Measurements from ENCODE around the gene GPR132. TPM values are rescaled to one million over a fixed set of nuclear protein-coding genes. Genes with fewer than 3 reads are reported as not detected.

GPR132 gene
- total and polyA plus RNA-seq, 7 donors, result 0.60 to 8.4 (median 1.9) TPM

GRCh38 chr14:105045710-105046326, 19.4 kb downstream of the GPR132 start:
- Histone ChIP-seq H3K4me1 (peaks cover 0 to 4% (median 1%) of the 10 kb centered on the region in 4 donors), H3K36me3 (no peaks in the 10 kb centered on the region), H3K27me3 (no peaks in the 10 kb centered on the region), H3K4me3 (no peak overlapping the region), H3K9me3 (no peaks in the 10 kb centered on the region), H3K27ac (no peak overlapping the region)
- WGBS, 2 donors, result 6 to 7% methylated on average over 42 of the region's 42 CpGs
- intact Hi-C loops (cut with DNase I), result loop anchor here (1.0 to 10.0 kb wide), 5 partner anchors 35 to 281 kb away; no protein-coding TSS in a partner anchor
- DNase-seq, result peak; percentile 94
- TF ChIP-seq POLR2A (IDR thresholded peaks at IDR 0.05), result no peak
- TF ChIP-seq EP300 (IDR thresholded peaks at IDR 0.05), result no peak
- peak; percentile 99 to 100 (median 99) for TF ChIP-seq CTCF (IDR thresholded peaks at IDR 0.05)
- TF ChIP-seq POLR2AphosphoS5 (IDR thresholded peaks at IDR 0.05), result peak in 3 of 4 donors; percentile 11 to 34 (median 30)

- no peak for TF ChIP-seq POLR2A (IDR thresholded peaks at IDR 0.05)
- TF ChIP-seq CTCF (IDR thresholded peaks at IDR 0.05), result no peak
- TF ChIP-seq EP300 (IDR thresholded peaks at IDR 0.05), result no peak
- TF ChIP-seq POLR2AphosphoS5 (IDR thresholded peaks at IDR 0.05), result no peak
- H3K4me3 ChIP-seq, result no peak overlapping the region
- intact Hi-C loops (cut with DNase I), result loop anchor here (10.0 kb wide), 1 partner anchor 279 kb away; no protein-coding TSS in a partner anchor
- no peaks in the 10 kb centered on the region for H3K27me3 ChIP-seq
- H3K4me1 ChIP-seq, result peaks cover 0 to 7% (median 1%) of the 10 kb centered on the region in 4 donors
- DNase-seq, result no peak
- H3K27ac ChIP-seq, result no peak overlapping the region
- no peaks in the 10 kb centered on the region for H3K9me3 ChIP-seq
- WGBS, 2 donors, result 71 to 75% methylated on average over 7 of the region's 7 CpGs
- no peaks in the 10 kb centered on the region for H3K36me3 ChIP-seq
Observed at GRCh38 chr14:105043641-105044040, 21.6 kb downstream of the GPR132 start.

- Histone ChIP-seq H3K9me3 (no peaks in the 10 kb centered on the region), H3K27me3 (no peaks in the 10 kb centered on the region), H3K27ac (no peak overlapping the region), H3K4me1 (peaks cover 0 to 8% (median 1%) of the 10 kb centered on the region in 4 donors), H3K36me3 (no peaks in the 10 kb centered on the region), H3K4me3 (no peak overlapping the region)
- TF ChIP-seq POLR2AphosphoS5 (IDR thresholded peaks at IDR 0.05) (no peak), EP300 (IDR thresholded peaks at IDR 0.05) (no peak), CTCF (IDR thresholded peaks at IDR 0.05) (no peak), POLR2A (IDR thresholded peaks at IDR 0.05) (no peak)
- intact Hi-C loops (cut with DNase I), result loop anchor here (10.0 kb wide), 1 partner anchor 278 kb away; no protein-coding TSS in a partner anchor
- DNase-seq, result no peak
- 85 to 90% methylated on average over 17 of the region's 17 CpGs for WGBS, 2 donors
Observed at GRCh38 chr14:105042813-105043212, 22.4 kb downstream of the GPR132 start.

- no peak overlapping the region for H3K4me3 ChIP-seq
- intact Hi-C loops (cut with DNase I), result loop anchor here (10.0 kb wide), 1 partner anchor 277 kb away; no protein-coding TSS in a partner anchor
- no peak overlapping the region for H3K27ac ChIP-seq
- peaks cover 0 to 8% (median 1%) of the 10 kb centered on the region in 4 donors for H3K4me1 ChIP-seq
- DNase-seq, result no peak
- H3K27me3 ChIP-seq, result peaks cover 0 to 2% (median 0%) of the 10 kb centered on the region in 3 donors
- 79 to 87% methylated on average over 28 of the region's 28 CpGs for WGBS, 2 donors
- no peaks in the 10 kb centered on the region for H3K9me3 ChIP-seq
- no peak for TF ChIP-seq POLR2A (IDR thresholded peaks at IDR 0.05)
- no peak for TF ChIP-seq POLR2AphosphoS5 (IDR thresholded peaks at IDR 0.05)
- no peak for TF ChIP-seq CTCF (IDR thresholded peaks at IDR 0.05)
- TF ChIP-seq EP300 (IDR thresholded peaks at IDR 0.05), result no peak
- no peaks in the 10 kb centered on the region for H3K36me3 ChIP-seq
Observed at GRCh38 chr14:105041841-105042765, 23.1 kb downstream of the GPR132 start.
